Fibroblast of lung (primary cell): Measurements from ENCODE around the gene DNAJC17. TPM values are rescaled to one million over a fixed set of nuclear protein-coding genes. Genes with fewer than 3 reads are reported as not detected.

Source experiments
- DNase-seq, 2 donors: peaks; one replicate each; pipeline versions ENCODE4 v3.0.0 to v3.0.0-alpha.2; 2010; ENCODE audit warnings: low read depth in 2 of 2
- H2AFZ ChIP-seq: 2 replicates; pipeline ENCODE4 v1.5.1; 2012; ENCODE audit warnings: low read length, control low read depth, inconsistent platforms
- H3K27ac ChIP-seq: 2 replicates; pipeline ENCODE4 v1.5.1; 2011; ENCODE audit warnings: low read length, control low read depth; ENCODE audit not compliant: insufficient read depth
- H3K27me3 ChIP-seq: 2 replicates; pipeline ENCODE4 v1.5.1; 2011; ENCODE audit warnings: mild to moderate bottlenecking, low read length; ENCODE audit not compliant: control insufficient read depth, insufficient read depth
- H3K36me3 ChIP-seq: 2 replicates; pipeline ENCODE4 v1.5.1; 2011; ENCODE audit warnings: low read length; ENCODE audit not compliant: control insufficient read depth, insufficient read depth
- H3K4me1 ChIP-seq: 2 replicates; pipeline ENCODE4 v1.5.1; 2011; ENCODE audit warnings: low read length; ENCODE audit not compliant: control insufficient read depth, insufficient read depth; ENCODE audit errors: extremely low read depth
- H3K4me2 ChIP-seq: 2 replicates; pipeline ENCODE4 v1.5.1; 2011; ENCODE audit warnings: low read length, control low read depth; ENCODE audit not compliant: insufficient read depth; ENCODE audit errors: extremely low read depth
- H3K4me3 ChIP-seq, 4 experiments: fragments of 200-600 bp in 1 of 4; sonication (generic) in 1 of 4; replicated peaks in 1 of 4; 2 replicates each; pipeline ENCODE4 v1.5.1; 2011 to 2016; ENCODE audit warnings: low read length in 4 of 4, low read depth in 3 of 4, mild to moderate bottlenecking in 3 of 4, control low read depth in 2 of 4, inconsistent platforms in 1 of 4, mixed read lengths in 1 of 4; ENCODE audit not compliant: insufficient read depth in 1 of 4; ENCODE audit errors: control extremely low read depth in 1 of 4
- H3K79me2 ChIP-seq: 2 replicates; pipeline ENCODE4 v1.5.1; 2012; ENCODE audit warnings: mild to moderate bottlenecking, low read length, inconsistent platforms; ENCODE audit not compliant: control insufficient read depth, insufficient read depth
- H3K9ac ChIP-seq: 2 replicates; pipeline ENCODE4 v1.5.1; 2011; ENCODE audit warnings: mild to moderate bottlenecking, low read length, control low read depth; ENCODE audit not compliant: insufficient read depth
- H3K9me3 ChIP-seq: 2 replicates; pipeline ENCODE4 v1.5.1; 2012; ENCODE audit warnings: low read depth, low read length; ENCODE audit not compliant: control insufficient read depth, insufficient read depth
- H4K20me1 ChIP-seq: 2 replicates; pipeline ENCODE4 v1.5.1; 2011; ENCODE audit warnings: low read length; ENCODE audit not compliant: control insufficient read depth, insufficient read depth; ENCODE audit errors: extremely low read depth
- EZH2 ChIP-seq: IDR thresholded peaks from 2 replicates; pipeline ENCODE4 v1.5.1; 2012; ENCODE audit warnings: low read length, control low read depth, mild to moderate bottlenecking; ENCODE audit errors: missing control alignments
- polyA plus RNA-seq, 2 donors: library from polyadenylated mRNA; depleted of rRNA in 1 of 2; stranded (reverse) in 1 of 2; unstranded in 1 of 2; fragments of >200 nt; gene quantifications; 2 replicates each; pipeline ENCODE4 v1.2.1, GENCODE V29; 2011 to 2012; ENCODE audit warnings: missing spikeins in 1 of 2
- total RNA-seq: library from RNA; depleted of rRNA; stranded (reverse); fragments of >200 nt; gene quantifications from 2 replicates; pipeline ENCODE4 v1.2.1, GENCODE V29; 2014
- TF ChIP-seq, protein P1 (sequence below), 2 donors: IDR thresholded peaks in 1 of 2; conservative IDR thresholded peaks in 1 of 2; 1 replicate in 1 of 2; 2 replicates in 1 of 2; pipeline ENCODE4 v1.5.1; 2011 to 2012; ENCODE audit warnings: low read length in 2 of 2, control low read depth in 1 of 2, inconsistent platforms in 1 of 2, low read depth in 1 of 2, mild to moderate bottlenecking in 1 of 2

Gene DNAJC17
- total and polyA plus RNA-seq, 2 donors (not counting 1 experiment from before 2014, with no cell fraction given), result 17.7 to 41.8 TPM

DNA sequence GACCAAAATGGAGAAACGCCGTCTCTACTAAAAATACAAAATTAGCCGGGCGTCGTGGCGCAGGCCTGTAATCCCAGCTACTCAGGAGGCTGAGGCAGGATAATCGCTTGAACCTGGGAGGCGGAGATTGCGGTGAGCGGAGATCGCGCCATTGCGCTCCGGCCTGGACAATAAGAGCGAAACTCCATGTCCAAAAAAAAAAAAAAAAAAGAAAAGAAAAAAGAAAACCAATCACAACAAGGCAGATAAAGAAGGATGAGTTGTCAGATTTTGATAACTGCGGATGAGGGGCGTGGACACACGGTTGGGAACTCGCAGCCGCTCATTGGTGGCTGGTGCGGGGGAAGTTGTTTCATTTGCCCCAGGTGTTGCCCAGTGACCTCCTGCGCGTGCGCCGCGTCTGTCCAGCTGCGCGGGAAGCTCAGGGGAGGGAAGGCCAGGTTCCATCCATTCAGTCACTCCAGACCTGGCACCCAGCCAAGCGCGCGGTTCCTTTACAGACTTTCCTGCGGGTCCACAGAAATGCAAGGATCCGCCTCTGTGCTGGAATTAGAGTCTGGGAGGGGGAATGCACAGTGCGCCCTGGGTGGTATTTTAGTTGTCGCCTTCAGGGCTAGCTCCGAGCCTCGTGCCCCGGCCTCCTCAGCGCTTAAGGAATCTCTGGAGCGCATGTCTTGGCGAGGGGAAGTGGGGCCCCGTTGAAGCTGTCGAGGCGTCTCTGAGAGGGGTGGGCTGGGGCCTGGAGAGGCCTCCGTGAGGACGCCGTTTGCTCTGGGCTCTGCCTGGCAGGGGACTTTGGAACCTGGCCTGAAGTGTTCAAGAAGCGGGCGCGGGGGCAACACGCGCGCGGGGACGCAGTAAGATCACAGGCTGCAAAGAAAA lies 44.1 kb downstream of the DNAJC17 start:
- Histone ChIP-seq H3K4me1 (peaks cover 16% of the 10 kb centered on the region), H2AFZ (peak overlapping the region; percentile 64), H3K4me2 (peak overlapping the region; percentile 91), H4K20me1 (no peaks in the 10 kb centered on the region), H3K27me3 (no peaks in the 10 kb centered on the region), H3K36me3 (peaks cover 3% of the 10 kb centered on the region), H3K27ac (peak overlapping the region; percentile 34), H3K9ac (peak overlapping the region; percentile 56), H3K4me3 (peak overlapping the region; percentile 47 to 59 (median 53)), H3K9me3 (no peaks in the 10 kb centered on the region), H3K79me2 (no peaks in the 10 kb centered on the region)
- peak; percentile 47 to 57 for DNase-seq
- TF ChIP-seq EZH2, result no peak
- TF ChIP-seq, protein P1, sequence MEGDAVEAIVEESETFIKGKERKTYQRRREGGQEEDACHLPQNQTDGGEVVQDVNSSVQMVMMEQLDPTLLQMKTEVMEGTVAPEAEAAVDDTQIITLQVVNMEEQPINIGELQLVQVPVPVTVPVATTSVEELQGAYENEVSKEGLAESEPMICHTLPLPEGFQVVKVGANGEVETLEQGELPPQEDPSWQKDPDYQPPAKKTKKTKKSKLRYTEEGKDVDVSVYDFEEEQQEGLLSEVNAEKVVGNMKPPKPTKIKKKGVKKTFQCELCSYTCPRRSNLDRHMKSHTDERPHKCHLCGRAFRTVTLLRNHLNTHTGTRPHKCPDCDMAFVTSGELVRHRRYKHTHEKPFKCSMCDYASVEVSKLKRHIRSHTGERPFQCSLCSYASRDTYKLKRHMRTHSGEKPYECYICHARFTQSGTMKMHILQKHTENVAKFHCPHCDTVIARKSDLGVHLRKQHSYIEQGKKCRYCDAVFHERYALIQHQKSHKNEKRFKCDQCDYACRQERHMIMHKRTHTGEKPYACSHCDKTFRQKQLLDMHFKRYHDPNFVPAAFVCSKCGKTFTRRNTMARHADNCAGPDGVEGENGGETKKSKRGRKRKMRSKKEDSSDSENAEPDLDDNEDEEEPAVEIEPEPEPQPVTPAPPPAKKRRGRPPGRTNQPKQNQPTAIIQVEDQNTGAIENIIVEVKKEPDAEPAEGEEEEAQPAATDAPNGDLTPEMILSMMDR (conservative IDR thresholded peaks at IDR 0.05 in 1 of 2, IDR thresholded peaks at IDR 0.05 in 1 of 2; ENCODE audit: low read depth in 1 of 2, low read length in 2 of 2), result no peak

DNA sequence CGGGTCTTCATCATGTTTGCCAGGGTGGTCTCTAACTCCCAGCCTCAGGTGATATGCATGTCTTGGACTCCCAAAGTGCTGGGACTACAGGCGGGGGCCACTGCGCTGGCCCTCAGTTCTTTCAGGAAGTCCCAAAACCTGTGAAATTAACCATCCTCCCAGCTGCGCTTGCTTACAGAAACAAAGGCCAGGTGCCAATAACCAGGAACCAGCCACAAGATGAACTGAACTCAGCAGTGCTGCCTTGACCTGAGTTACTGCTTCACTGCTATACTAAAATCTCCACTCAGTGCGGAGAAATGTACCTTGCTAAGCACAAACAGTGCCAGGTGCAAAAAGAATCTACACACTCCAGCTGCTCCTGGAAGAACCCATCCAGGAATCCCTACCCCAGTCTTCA lies 47.3 kb downstream of the DNAJC17 start:
- DNase-seq, result no peak
- Histone ChIP-seq H3K79me2 (peaks cover under 1% of the 10 kb centered on the region), H2AFZ (no peak overlapping the region), H3K9ac (no peak overlapping the region), H3K9me3 (no peaks in the 10 kb centered on the region), H3K4me1 (peaks cover 9% of the 10 kb centered on the region), H3K4me3 (no peak overlapping the region), H3K27me3 (no peaks in the 10 kb centered on the region), H3K36me3 (no peaks in the 10 kb centered on the region), H3K4me2 (no peak overlapping the region), H4K20me1 (no peaks in the 10 kb centered on the region), H3K27ac (no peak overlapping the region)
- no peak for TF ChIP-seq EZH2
- TF ChIP-seq, protein P1 (conservative IDR thresholded peaks at IDR 0.05 in 1 of 2, IDR thresholded peaks at IDR 0.05 in 1 of 2; ENCODE audit: low read depth in 1 of 2, low read length in 2 of 2), result no peak

DNA sequence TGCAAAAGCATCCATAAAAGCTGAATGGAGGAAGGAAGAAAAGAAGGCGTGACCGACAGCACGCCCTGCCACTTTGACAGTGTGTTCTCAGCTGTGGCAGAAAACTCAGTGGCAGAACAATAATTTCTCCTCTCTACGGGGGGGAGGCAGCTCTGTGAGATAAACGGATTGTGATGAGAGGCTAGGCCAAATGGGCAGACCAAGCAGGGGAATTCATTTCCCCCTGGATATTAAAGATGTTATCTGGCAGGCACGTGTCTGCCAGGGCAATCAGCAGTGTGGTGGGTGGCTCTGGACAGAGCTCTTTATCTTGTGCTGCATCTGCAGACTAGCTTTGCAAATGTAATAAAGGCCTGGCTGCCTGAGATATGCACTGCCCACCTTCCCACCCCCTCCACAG lies 50.3 kb downstream of the DNAJC17 start:
- H3K9me3 ChIP-seq, result no peaks in the 10 kb centered on the region
- no peak overlapping the region for H2AFZ ChIP-seq
- no peak overlapping the region for H3K4me2 ChIP-seq
- no peaks in the 10 kb centered on the region for H3K4me1 ChIP-seq
- no peak overlapping the region for H3K27ac ChIP-seq
- H3K79me2 ChIP-seq, result peaks cover 9% of the 10 kb centered on the region
- no peak for DNase-seq
- no peaks in the 10 kb centered on the region for H3K27me3 ChIP-seq
- H3K36me3 ChIP-seq, result no peaks in the 10 kb centered on the region
- TF ChIP-seq, protein P1 (conservative IDR thresholded peaks at IDR 0.05 in 1 of 2, IDR thresholded peaks at IDR 0.05 in 1 of 2; ENCODE audit: low read depth in 1 of 2, low read length in 2 of 2), result no peak
- no peak for TF ChIP-seq EZH2
- no peak overlapping the region for H3K9ac ChIP-seq
- no peaks in the 10 kb centered on the region for H4K20me1 ChIP-seq
- no peak overlapping the region for H3K4me3 ChIP-seq
